ENCODE measurements around the gene EXOSC1. TPM values are rescaled to one million over a fixed set of nuclear protein-coding genes. Genes with fewer than 3 reads are reported as not detected.
A peak's percentile ranks its signal among the peaks of the same experiment; 100 is the strongest.

EXOSC1 gene
- total and polyA plus RNA-seq, 2 of the 13 experiments (the other 11 are each of a cell fraction or from before 2014, with no cell fraction given) = 36.3 to 39.9 TPM

DNA sequence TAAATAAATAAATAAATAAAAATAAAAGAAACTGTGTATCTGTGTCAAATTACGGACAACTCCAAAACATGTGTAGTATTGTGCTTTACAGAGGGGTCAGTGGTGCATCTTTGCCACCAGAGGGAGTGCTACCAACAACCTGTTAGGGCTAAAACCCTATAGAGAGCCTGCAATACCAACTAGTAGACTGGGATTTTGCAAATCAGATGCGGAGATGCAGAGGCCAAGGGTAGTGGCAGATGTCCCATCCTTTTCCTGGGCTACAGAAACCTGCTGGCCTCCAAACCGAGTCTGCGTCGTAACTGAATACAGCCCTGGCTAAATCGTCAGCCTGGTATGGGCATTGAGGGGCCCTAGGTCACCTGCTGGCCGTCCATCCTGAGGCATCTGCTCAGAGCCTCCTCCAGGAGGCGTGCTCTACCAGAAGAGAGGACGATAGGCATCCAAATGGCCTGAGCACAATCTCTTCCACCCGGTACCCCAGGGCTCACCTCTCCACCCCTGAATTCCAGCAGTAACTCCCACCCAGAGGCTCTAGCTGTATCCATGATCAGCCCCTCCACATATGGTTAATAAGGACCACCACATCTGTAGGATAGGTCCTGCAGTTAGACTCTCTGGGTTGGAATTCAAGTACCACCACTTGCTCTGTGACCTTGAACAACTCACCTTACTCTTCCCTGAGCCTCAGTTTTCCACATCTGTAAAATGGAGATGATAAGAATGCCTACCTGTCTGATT, 38.4 kb downstream of the EXOSC1 start (continued):
- TF ChIP-seq MAX (IDR thresholded peaks at IDR 0.05) (no peak), ZNF674 (CRISPR knock-in tag; IDR thresholded peaks at IDR 0.05; ENCODE audit: low read depth) (no peak), ZNF569 (CRISPR knock-in tag; IDR thresholded peaks at IDR 0.05; ENCODE audit: borderline replicate concordance) (no peak), ZKSCAN1 (IDR thresholded peaks at IDR 0.05; ENCODE audit: low read length) (no peak), ZNF709 (CRISPR knock-in tag; IDR thresholded peaks at IDR 0.05) (no peak), ZNF777 (CRISPR knock-in tag; IDR thresholded peaks at IDR 0.05) (no peak; the same call in 1 of the 2 replicates), TP53 (CRISPR knock-in tag; conservative IDR thresholded peaks at IDR 0.05) (no peak), NAIF1 (CRISPR knock-in tag; IDR thresholded peaks at IDR 0.05; ENCODE audit: borderline replicate concordance) (no peak), MEIS2 (CRISPR knock-in tag; IDR thresholded peaks at IDR 0.05) (no peak), LRRFIP1 (CRISPR knock-in tag; conservative IDR thresholded peaks at IDR 0.05) (no peak), CENPX (CRISPR knock-in tag; IDR thresholded peaks at IDR 0.05) (no peak), TBX3 (IDR thresholded peaks at IDR 0.05; ENCODE audit: borderline replicate concordance) (no peak), NONO (IDR thresholded peaks at IDR 0.05) (no peak), NONO (CRISPR knock-in tag; conservative IDR thresholded peaks at IDR 0.05) (peak; percentile 62; the same call in 1 of the 2 replicates), CCDC6 (CRISPR knock-in tag; IDR thresholded peaks at IDR 0.05) (no peak), ZFP82 (CRISPR knock-in tag; IDR thresholded peaks at IDR 0.05; ENCODE audit: borderline replicate concordance) (0 out of 2 replicates have a peak, but pooled peaks have one; percentile 16), CENPT (CRISPR knock-in tag; IDR thresholded peaks at IDR 0.05; ENCODE audit: low read depth) (no peak), PAWR (CRISPR knock-in tag; IDR thresholded peaks at IDR 0.05; ENCODE audit: borderline replicate concordance) (no peak), ATF7-NPFF (CRISPR knock-in tag; IDR thresholded peaks at IDR 0.05; ENCODE audit: low read depth) (no peak), TFAP4 (IDR thresholded peaks at IDR 0.05; ENCODE audit: borderline replicate concordance, low read depth) (peak; percentile 69; the same call in 1 of the 2 replicates), NCOA5 (CRISPR knock-in tag; IDR thresholded peaks at IDR 0.05) (no peak), ZNF460 (CRISPR knock-in tag; IDR thresholded peaks at IDR 0.05; ENCODE audit: borderline replicate concordance) (no peak)
- TF ChIP-seq, protein P1, sequence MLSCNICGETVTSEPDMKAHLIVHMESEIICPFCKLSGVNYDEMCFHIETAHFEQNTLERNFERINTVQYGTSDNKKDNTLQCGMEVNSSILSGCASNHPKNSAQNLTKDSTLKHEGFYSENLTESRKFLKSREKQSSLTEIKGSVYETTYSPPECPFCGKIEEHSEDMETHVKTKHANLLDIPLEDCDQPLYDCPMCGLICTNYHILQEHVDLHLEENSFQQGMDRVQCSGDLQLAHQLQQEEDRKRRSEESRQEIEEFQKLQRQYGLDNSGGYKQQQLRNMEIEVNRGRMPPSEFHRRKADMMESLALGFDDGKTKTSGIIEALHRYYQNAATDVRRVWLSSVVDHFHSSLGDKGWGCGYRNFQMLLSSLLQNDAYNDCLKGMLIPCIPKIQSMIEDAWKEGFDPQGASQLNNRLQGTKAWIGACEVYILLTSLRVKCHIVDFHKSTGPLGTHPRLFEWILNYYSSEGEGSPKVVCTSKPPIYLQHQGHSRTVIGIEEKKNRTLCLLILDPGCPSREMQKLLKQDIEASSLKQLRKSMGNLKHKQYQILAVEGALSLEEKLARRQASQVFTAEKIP (CRISPR knock-in tag; IDR thresholded peaks at IDR 0.05; ENCODE audit: borderline replicate concordance) = no peak
- TF ChIP-seq, protein P2, sequence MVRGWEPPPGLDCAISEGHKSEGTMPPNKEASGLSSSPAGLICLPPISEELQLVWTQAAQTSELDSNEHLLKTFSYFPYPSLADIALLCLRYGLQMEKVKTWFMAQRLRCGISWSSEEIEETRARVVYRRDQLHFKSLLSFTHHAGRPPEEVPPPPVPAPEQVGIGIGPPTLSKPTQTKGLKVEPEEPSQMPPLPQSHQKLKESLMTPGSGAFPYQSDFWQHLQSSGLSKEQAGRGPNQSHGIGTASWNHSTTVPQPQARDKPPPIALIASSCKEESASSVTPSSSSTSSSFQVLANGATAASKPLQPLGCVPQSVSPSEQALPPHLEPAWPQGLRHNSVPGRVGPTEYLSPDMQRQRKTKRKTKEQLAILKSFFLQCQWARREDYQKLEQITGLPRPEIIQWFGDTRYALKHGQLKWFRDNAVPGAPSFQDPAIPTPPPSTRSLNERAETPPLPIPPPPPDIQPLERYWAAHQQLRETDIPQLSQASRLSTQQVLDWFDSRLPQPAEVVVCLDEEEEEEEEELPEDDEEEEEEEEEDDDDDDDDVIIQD (CRISPR knock-in tag; IDR thresholded peaks at IDR 0.05; ENCODE audit: low read depth) = peak; percentile 65

Measured in HepG2 (cell line).